ENCODE data around the gene CYS1.

Gene CYS1

DNA sequence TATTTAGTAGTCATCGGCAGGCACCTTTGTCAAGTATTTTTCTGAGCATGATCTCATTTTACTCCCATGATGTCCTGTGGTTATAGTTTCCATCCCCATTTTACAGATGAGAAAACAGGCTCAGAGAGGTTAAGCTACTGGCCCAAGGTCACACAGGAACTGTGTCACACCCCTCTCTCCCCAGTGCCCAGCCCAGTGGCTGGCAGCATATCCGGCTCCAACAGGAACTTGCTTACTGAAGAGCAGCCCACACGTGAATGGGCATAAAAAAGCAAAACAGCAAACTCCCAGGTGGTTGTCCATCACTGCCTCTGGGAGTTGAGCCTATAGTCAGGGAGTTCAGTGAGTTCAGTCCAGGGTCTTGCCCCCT lies 45.2 kb downstream of the CYS1 start:
- no peak overlapping the region for H3K9ac ChIP-seq (ENCODE audit: low read length)
- no peak overlapping the region for H2AFZ ChIP-seq (ENCODE audit: low read depth, low read length, severe bottlenecking)
- no peaks in the 10 kb centered on the region for H3K27me3 ChIP-seq (ENCODE audit: low read length)
- H3K9me2 ChIP-seq (replicated peaks; ENCODE audit: insufficient read depth, low read length): no peaks in the 10 kb centered on the region
- H3K27ac ChIP-seq (ENCODE audit: low read depth, low read length): no peak overlapping the region
- no peaks in the 10 kb centered on the region for H4K20me1 ChIP-seq (ENCODE audit: low read depth, low read length)
- no peak overlapping the region for H3K4me3 ChIP-seq (ENCODE audit: insufficient read depth, low read length, poor library complexity, severe bottlenecking)
- no peaks in the 10 kb centered on the region for H3K79me2 ChIP-seq (ENCODE audit: insufficient read depth, low read length)
- H3F3A ChIP-seq (ENCODE audit: insufficient read depth): no peaks in the 10 kb centered on the region
- H3K36me3 ChIP-seq (ENCODE audit: low read length): no peaks in the 10 kb centered on the region
- TF ChIP-seq EZH2phosphoT487 (conservative IDR thresholded peaks at IDR 0.05; ENCODE audit: low read length): no peak
- TF ChIP-seq, protein P1, sequence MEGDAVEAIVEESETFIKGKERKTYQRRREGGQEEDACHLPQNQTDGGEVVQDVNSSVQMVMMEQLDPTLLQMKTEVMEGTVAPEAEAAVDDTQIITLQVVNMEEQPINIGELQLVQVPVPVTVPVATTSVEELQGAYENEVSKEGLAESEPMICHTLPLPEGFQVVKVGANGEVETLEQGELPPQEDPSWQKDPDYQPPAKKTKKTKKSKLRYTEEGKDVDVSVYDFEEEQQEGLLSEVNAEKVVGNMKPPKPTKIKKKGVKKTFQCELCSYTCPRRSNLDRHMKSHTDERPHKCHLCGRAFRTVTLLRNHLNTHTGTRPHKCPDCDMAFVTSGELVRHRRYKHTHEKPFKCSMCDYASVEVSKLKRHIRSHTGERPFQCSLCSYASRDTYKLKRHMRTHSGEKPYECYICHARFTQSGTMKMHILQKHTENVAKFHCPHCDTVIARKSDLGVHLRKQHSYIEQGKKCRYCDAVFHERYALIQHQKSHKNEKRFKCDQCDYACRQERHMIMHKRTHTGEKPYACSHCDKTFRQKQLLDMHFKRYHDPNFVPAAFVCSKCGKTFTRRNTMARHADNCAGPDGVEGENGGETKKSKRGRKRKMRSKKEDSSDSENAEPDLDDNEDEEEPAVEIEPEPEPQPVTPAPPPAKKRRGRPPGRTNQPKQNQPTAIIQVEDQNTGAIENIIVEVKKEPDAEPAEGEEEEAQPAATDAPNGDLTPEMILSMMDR (IDR thresholded peaks at IDR 0.05; ENCODE audit: insufficient read depth, low read length, poor library complexity, severe bottlenecking): no peak
- no peak overlapping the region for H3K4me2 ChIP-seq (ENCODE audit: low read depth, low read length, poor library complexity, severe bottlenecking)
- H3K9me3 ChIP-seq (ENCODE audit: insufficient read depth, low read length): no peaks in the 10 kb centered on the region

DNA sequence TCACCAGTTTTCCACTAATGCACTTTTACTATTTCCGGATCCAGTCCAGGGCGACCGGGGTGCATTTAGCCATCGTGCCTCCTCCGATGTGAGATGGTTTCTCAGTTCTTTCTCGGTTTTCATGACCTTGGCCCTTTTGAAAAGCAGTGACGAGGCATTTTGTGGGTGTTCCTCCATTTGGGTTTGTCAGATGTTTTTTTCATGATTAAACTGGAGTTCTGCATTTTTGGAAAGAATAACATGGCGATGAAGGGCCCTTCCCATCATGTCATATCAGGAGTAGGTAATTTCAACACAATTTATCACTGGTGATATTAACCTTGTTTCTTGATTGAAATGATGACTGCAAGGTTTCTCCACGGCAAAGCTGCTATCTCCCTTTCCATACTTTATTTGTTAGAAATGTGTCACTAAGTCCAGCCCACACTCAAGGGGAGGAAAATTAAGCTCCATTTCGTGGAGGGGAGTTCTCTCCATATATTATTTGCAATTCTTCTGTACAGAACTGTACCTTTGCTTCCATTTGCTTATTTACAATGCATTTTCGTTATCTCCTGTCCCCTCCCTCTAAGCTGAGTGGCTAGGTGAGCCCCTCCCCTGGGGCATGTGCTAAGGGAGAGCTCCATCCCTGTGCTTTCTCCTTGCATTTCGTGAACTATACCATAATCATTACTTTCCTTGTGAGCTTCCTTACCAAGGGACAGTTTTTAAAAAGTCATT lies 45.7 kb downstream of the CYS1 start:
- H3K36me3 ChIP-seq (ENCODE audit: low read length): no peaks in the 10 kb centered on the region
- H3K9me3 ChIP-seq (ENCODE audit: insufficient read depth, low read length): no peaks in the 10 kb centered on the region
- no peak overlapping the region for H3K4me2 ChIP-seq (ENCODE audit: low read depth, low read length, poor library complexity, severe bottlenecking)
- H2AFZ ChIP-seq (ENCODE audit: low read depth, low read length, severe bottlenecking): no peak overlapping the region
- TF ChIP-seq EZH2phosphoT487 (conservative IDR thresholded peaks at IDR 0.05; ENCODE audit: low read length): no peak
- TF ChIP-seq, protein P1 (IDR thresholded peaks at IDR 0.05; ENCODE audit: insufficient read depth, low read length, poor library complexity, severe bottlenecking): no peak
- no peak overlapping the region for H3K27ac ChIP-seq (ENCODE audit: low read depth, low read length)
- H3K9me2 ChIP-seq (replicated peaks; ENCODE audit: insufficient read depth, low read length): no peaks in the 10 kb centered on the region
- H3F3A ChIP-seq (ENCODE audit: insufficient read depth): no peaks in the 10 kb centered on the region
- no peak overlapping the region for H3K9ac ChIP-seq (ENCODE audit: low read length)
- H4K20me1 ChIP-seq (ENCODE audit: low read depth, low read length): no peaks in the 10 kb centered on the region
- no peaks in the 10 kb centered on the region for H3K27me3 ChIP-seq (ENCODE audit: low read length)
- no peaks in the 10 kb centered on the region for H3K79me2 ChIP-seq (ENCODE audit: insufficient read depth, low read length)
- H3K4me3 ChIP-seq (ENCODE audit: insufficient read depth, low read length, poor library complexity, severe bottlenecking): no peak overlapping the region

DNA sequence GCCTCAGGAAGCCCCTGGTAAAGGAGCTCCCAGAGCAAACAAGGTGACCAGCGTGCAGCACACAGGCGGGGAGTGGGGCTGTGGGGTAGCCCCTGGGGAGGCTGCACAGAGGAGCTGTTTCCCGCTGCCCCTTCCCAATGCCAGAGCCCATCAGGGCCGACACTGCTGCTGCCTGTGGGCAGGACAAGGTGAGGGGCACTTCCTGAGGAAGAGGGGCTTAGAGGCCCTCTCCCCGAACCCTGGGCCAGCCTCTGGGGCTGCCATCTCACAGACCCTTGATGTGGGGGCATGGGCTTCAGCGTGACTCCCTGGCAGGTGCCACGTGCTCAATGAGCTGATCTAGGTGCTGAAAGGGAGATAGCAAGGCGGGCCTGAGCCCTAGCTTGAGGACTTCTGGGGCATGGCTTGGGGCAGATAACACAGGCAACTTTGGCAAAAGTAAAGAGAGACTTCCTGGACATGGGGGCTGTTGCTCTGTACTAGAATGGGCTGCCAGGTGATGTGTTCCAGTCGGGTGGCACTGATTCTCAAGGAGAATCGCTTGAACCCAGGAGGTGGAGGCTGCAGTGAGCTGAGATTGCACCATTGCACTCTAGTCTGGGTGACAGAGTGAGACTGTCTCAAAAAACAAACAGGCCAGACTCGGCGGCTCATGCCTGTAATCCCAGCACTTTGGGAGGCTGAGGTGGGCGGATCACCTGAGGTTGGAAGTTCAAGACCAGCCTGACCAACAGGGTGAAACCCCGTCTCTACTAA lies 46.8 kb downstream of the CYS1 start:
- TF ChIP-seq, protein P1 (IDR thresholded peaks at IDR 0.05; ENCODE audit: insufficient read depth, low read length, poor library complexity, severe bottlenecking): no peak
- no peak for TF ChIP-seq EZH2phosphoT487 (conservative IDR thresholded peaks at IDR 0.05; ENCODE audit: low read length)
- no peak overlapping the region for H2AFZ ChIP-seq (ENCODE audit: low read depth, low read length, severe bottlenecking)
- no peak overlapping the region for H3K27ac ChIP-seq (ENCODE audit: low read depth, low read length)
- H3K36me3 ChIP-seq (ENCODE audit: low read length): no peaks in the 10 kb centered on the region
- H3K27me3 ChIP-seq (ENCODE audit: low read length): no peaks in the 10 kb centered on the region
- H3K9ac ChIP-seq (ENCODE audit: low read length): no peak overlapping the region
- no peaks in the 10 kb centered on the region for H3F3A ChIP-seq (ENCODE audit: insufficient read depth)
- H4K20me1 ChIP-seq (ENCODE audit: low read depth, low read length): no peaks in the 10 kb centered on the region
- H3K9me3 ChIP-seq (ENCODE audit: insufficient read depth, low read length): no peaks in the 10 kb centered on the region
- no peaks in the 10 kb centered on the region for H3K9me2 ChIP-seq (replicated peaks; ENCODE audit: insufficient read depth, low read length)
- H3K79me2 ChIP-seq (ENCODE audit: insufficient read depth, low read length): no peaks in the 10 kb centered on the region
- no peak overlapping the region for H3K4me2 ChIP-seq (ENCODE audit: low read depth, low read length, poor library complexity, severe bottlenecking)
- H3K4me3 ChIP-seq (ENCODE audit: insufficient read depth, low read length, poor library complexity, severe bottlenecking): no peak overlapping the region
